Hepatocyte (in vitro differentiated cells): ENCODE results near the gene TRMT11. TPM values are rescaled to one million over a fixed set of nuclear protein-coding genes. Genes with fewer than 3 reads are reported as not detected.

ENCODE experiments used
- DNase-seq: peaks from one replicate; pipeline ENCODE4 v3.0.0-alpha.2; 2016; ENCODE audit warnings: low spot score
- H2AFZ ChIP-seq: fragments of 200-600 bp; sonication (generic); 2 replicates; pipeline ENCODE4 v1.6.0; 2016; ENCODE audit warnings: antibody characterized with exemption, mild to moderate bottlenecking
- H3K27ac ChIP-seq: fragments of 200-600 bp; sonication (generic); 2 replicates; pipeline ENCODE4 v1.5.1; 2016; ENCODE audit warnings: mild to moderate bottlenecking
- H3K27me3 ChIP-seq: fragments of 200-600 bp; sonication (generic); 2 replicates; pipeline ENCODE4 v1.6.1; 2016
- H3K36me3 ChIP-seq: fragments of 200-600 bp; sonication (generic); replicated peaks from 2 replicates; pipeline ENCODE4 v1.5.1; 2016; ENCODE audit warnings: low read depth; ENCODE audit not compliant: insufficient read depth
- H3K4me1 ChIP-seq: fragments of 200-600 bp; sonication (generic); 2 replicates; pipeline ENCODE4 v1.5.1; 2016; ENCODE audit warnings: mild to moderate bottlenecking, moderate library complexity; ENCODE audit not compliant: insufficient read depth
- H3K4me2 ChIP-seq: fragments of 200-600 bp; sonication (generic); 2 replicates; pipeline ENCODE4 v1.6.0; 2016
- H3K4me3 ChIP-seq: fragments of 200-600 bp; sonication (generic); 2 replicates; pipeline ENCODE4 v1.5.1; 2016; ENCODE audit warnings: mild to moderate bottlenecking
- H3K79me2 ChIP-seq: fragments of 200-600 bp; sonication (generic); 2 replicates; pipeline ENCODE4 v1.6.0; 2017; ENCODE audit warnings: mild to moderate bottlenecking
- H3K9me2 ChIP-seq: fragments of 200-600 bp; sonication (generic); replicated peaks from 2 replicates; pipeline ENCODE4 v1.6.0; 2017; ENCODE audit warnings: mild to moderate bottlenecking; ENCODE audit not compliant: insufficient read depth
- H3K9me3 ChIP-seq: fragments of 200-600 bp; sonication (generic); 2 replicates; pipeline ENCODE4 v1.5.1; 2016; ENCODE audit warnings: low read depth, mild to moderate bottlenecking
- H4K20me1 ChIP-seq: fragments of 200-600 bp; sonication (generic); 2 replicates; pipeline ENCODE4 v1.6.0; 2016; ENCODE audit warnings: mild to moderate bottlenecking; ENCODE audit not compliant: insufficient read depth, poor library complexity, severe bottlenecking
- CTCF ChIP-seq: fragments of 200-600 bp; sonication (generic); IDR thresholded peaks from 2 replicates; pipeline ENCODE4 v1.5.1; 2016; ENCODE audit warnings: antibody characterized with exemption, mild to moderate bottlenecking; ENCODE audit not compliant: poor library complexity
- EZH2 ChIP-seq: fragments of 200-600 bp; sonication (generic); IDR thresholded peaks from 2 replicates; pipeline ENCODE4 v1.6.1; 2016; ENCODE audit warnings: antibody characterized with exemption, mild to moderate bottlenecking, borderline replicate concordance
- EZH2phosphoT487 ChIP-seq: fragments of 200-600 bp; sonication (generic); IDR thresholded peaks from one replicate; pipeline ENCODE4 v1.6.1; 2018; ENCODE audit warnings: antibody characterized with exemption, mild to moderate bottlenecking, low read depth, moderate library complexity; ENCODE audit not compliant: unreplicated experiment, severe bottlenecking
- WGBS: methylation state at CpG from one replicate; pipeline ENCODE4 v1.1.6; 2016; ENCODE audit warnings: low lambda C conversion rate; ENCODE audit errors: missing lambda C conversion rate; 5-methylcytosine and 5-hydroxymethylcytosine counted together
- polyA plus RNA-seq: library from polyadenylated mRNA; unstranded; fragments of >200 nt; fragmentation: Nextera tagmentation; extraction: Ambion mirVana; gene quantifications from 2 replicates; pipeline ENCODE4 v1.2.1, GENCODE V29; 2016
- total RNA-seq: library from RNA; depleted of rRNA; stranded (reverse); fragments of >200 nt; gene quantifications from 2 replicates; pipeline ENCODE4 v1.2.3, GENCODE V29; 2014

The TRMT11 gene
- total and polyA plus RNA-seq, 2 experiments from 2014 or later = 18.6 to 27.6 TPM

- Histone ChIP-seq H3K4me2 (no peak overlapping the region), H3K9me3 (no peaks in the 10 kb centered on the region), H3K27me3 (no peaks in the 10 kb centered on the region), H3K4me1 (peaks cover 16% of the 10 kb centered on the region), H3K4me3 (no peak overlapping the region), H4K20me1 (no peaks in the 10 kb centered on the region), H3K9me2 (no peaks in the 10 kb centered on the region), H3K79me2 (peaks cover 30% of the 10 kb centered on the region), H3K27ac (peak overlapping the region; percentile 87), H3K36me3 (no peaks in the 10 kb centered on the region), H2AFZ (no peak overlapping the region)
- TF ChIP-seq CTCF (no peak), EZH2phosphoT487 (no peak), EZH2 (no peak)
- peak; percentile 29 for DNase-seq
- WGBS = 91% methylated on average over 2 of the region's 2 CpGs
These were observed 2.0 kb upstream of the TRMT11 start for GRCh38 chr6:125984311-125984710.

- Histone ChIP-seq H2AFZ (peak overlapping the region; percentile 86), H4K20me1 (no peaks in the 10 kb centered on the region), H3K4me1 (peaks cover 16% of the 10 kb centered on the region), H3K9me3 (no peaks in the 10 kb centered on the region), H3K36me3 (no peaks in the 10 kb centered on the region), H3K9me2 (no peaks in the 10 kb centered on the region), H3K27ac (peak overlapping the region; percentile 87), H3K27me3 (no peaks in the 10 kb centered on the region), H3K4me2 (peak overlapping the region; percentile 72), H3K4me3 (peak overlapping the region; percentile 30), H3K79me2 (peaks cover 43% of the 10 kb centered on the region)
- no peak for DNase-seq
- WGBS = 84% methylated on average over 4 of the region's 4 CpGs
- TF ChIP-seq CTCF = no peak
- no peak for TF ChIP-seq EZH2phosphoT487
These were observed 818 bp upstream of the TRMT11 start for GRCh38 chr6:125985522-125985921.

- Histone ChIP-seq H3K27me3 (no peaks in the 10 kb centered on the region), H3K79me2 (peaks cover 47% of the 10 kb centered on the region), H3K36me3 (no peaks in the 10 kb centered on the region), H2AFZ (peak overlapping the region; percentile 86), H3K4me1 (peaks cover 16% of the 10 kb centered on the region), H3K27ac (peak overlapping the region; percentile 87), H3K9me3 (no peaks in the 10 kb centered on the region), H3K4me2 (peak overlapping the region; percentile 72), H3K4me3 (peak overlapping the region; percentile 30), H4K20me1 (no peaks in the 10 kb centered on the region), H3K9me2 (no peaks in the 10 kb centered on the region)
- TF ChIP-seq CTCF (no peak), EZH2 (no peak), EZH2phosphoT487 (no peak)
- DNase-seq = no peak
- 1% methylated on average over 3 of the region's 3 CpGs for WGBS
These were observed 400 bp upstream of the TRMT11 start for GRCh38 chr6:125985979-125986300.

GRCh38 chr6:125987026-125987617 is 782 bp downstream of the TRMT11 start:
- H3K4me1 ChIP-seq = peaks cover 16% of the 10 kb centered on the region
- WGBS = 13% methylated on average over 10 of the region's 10 CpGs
- peaks cover 59% of the 10 kb centered on the region for H3K79me2 ChIP-seq
- peak overlapping the region; percentile 86 for H2AFZ ChIP-seq
- H4K20me1 ChIP-seq = peaks cover 5% of the 10 kb centered on the region
- no peaks in the 10 kb centered on the region for H3K9me2 ChIP-seq
- peak overlapping the region; percentile 30 for H3K4me3 ChIP-seq
- no peaks in the 10 kb centered on the region for H3K27me3 ChIP-seq
- no peak for TF ChIP-seq CTCF
- H3K36me3 ChIP-seq = no peaks in the 10 kb centered on the region
- H3K4me2 ChIP-seq = peak overlapping the region; percentile 80
- H3K27ac ChIP-seq = peak overlapping the region; percentile 87
- peak; percentile 45 for DNase-seq
- no peaks in the 10 kb centered on the region for H3K9me3 ChIP-seq
